ENCODE measurements around the gene ABO. TPM values are rescaled to one million over a fixed set of nuclear protein-coding genes. Genes with fewer than 3 reads are reported as not detected.

ABO gene
- total RNA-seq, 1 experiment from 2014 or later: 0.15 TPM

DNA sequence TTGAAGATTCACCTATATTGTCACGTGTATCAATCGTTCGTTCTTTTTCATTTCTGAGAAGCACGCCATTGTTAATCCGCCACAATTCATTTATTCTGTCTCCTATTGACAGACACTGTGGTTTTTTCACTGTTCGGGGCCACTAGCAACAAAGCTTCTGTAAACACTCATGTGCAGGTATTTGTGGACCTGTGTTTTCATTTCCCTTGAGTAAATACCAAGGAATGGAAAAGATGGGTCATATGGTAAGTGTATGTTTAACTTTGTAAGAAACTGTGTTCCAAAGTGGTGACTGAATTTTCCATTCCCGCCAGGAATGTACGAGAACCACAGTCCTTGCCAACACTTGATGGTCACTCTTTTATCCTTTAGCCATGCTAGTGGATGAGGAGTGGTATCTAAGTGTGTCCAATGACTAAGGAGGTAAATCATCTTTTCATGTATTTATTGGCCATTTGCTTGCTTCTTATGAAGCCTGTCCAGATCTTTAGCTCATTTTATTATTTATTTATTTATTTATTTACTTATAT, 10.7 kb downstream of the ABO start (continued):
- TF ChIP-seq, protein P1, sequence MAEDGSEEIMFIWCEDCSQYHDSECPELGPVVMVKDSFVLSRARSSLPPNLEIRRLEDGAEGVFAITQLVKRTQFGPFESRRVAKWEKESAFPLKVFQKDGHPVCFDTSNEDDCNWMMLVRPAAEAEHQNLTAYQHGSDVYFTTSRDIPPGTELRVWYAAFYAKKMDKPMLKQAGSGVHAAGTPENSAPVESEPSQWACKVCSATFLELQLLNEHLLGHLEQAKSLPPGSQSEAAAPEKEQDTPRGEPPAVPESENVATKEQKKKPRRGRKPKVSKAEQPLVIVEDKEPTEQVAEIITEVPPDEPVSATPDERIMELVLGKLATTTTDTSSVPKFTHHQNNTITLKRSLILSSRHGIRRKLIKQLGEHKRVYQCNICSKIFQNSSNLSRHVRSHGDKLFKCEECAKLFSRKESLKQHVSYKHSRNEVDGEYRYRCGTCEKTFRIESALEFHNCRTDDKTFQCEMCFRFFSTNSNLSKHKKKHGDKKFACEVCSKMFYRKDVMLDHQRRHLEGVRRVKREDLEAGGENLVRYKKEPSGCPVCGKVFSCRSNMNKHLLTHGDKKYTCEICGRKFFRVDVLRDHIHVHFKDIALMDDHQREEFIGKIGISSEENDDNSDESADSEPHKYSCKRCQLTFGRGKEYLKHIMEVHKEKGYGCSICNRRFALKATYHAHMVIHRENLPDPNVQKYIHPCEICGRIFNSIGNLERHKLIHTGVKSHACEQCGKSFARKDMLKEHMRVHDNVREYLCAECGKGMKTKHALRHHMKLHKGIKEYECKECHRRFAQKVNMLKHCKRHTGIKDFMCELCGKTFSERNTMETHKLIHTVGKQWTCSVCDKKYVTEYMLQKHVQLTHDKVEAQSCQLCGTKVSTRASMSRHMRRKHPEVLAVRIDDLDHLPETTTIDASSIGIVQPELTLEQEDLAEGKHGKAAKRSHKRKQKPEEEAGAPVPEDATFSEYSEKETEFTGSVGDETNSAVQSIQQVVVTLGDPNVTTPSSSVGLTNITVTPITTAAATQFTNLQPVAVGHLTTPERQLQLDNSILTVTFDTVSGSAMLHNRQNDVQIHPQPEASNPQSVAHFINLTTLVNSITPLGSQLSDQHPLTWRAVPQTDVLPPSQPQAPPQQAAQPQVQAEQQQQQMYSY (CRISPR knock-in tag; IDR thresholded peaks at IDR 0.05): no peak
- no peak for TF ChIP-seq ELF4 (CRISPR knock-in tag; IDR thresholded peaks at IDR 0.05; ENCODE audit: low read depth)
- TF ChIP-seq, protein P2, sequence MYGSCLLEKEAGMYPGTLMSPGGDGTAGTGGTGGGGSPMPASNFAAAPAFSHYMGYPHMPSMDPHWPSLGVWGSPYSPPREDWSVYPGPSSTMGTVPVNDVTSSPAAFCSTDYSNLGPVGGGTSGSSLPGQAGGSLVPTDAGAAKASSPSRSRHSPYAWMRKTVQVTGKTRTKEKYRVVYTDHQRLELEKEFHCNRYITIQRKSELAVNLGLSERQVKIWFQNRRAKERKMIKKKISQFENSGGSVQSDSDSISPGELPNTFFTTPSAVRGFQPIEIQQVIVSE (CRISPR knock-in tag; IDR thresholded peaks at IDR 0.05; ENCODE audit: borderline replicate concordance): no peak
- TF ChIP-seq, protein P3, sequence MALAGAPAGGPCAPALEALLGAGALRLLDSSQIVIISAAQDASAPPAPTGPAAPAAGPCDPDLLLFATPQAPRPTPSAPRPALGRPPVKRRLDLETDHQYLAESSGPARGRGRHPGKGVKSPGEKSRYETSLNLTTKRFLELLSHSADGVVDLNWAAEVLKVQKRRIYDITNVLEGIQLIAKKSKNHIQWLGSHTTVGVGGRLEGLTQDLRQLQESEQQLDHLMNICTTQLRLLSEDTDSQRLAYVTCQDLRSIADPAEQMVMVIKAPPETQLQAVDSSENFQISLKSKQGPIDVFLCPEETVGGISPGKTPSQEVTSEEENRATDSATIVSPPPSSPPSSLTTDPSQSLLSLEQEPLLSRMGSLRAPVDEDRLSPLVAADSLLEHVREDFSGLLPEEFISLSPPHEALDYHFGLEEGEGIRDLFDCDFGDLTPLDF (CRISPR knock-in tag; IDR thresholded peaks at IDR 0.05): no peak
- no peak for TF ChIP-seq JUN (CRISPR knock-in tag; IDR thresholded peaks at IDR 0.05)
- TF ChIP-seq ZNF232 (CRISPR knock-in tag; IDR thresholded peaks at IDR 0.05): no peak
- TF ChIP-seq HMGA2 (CRISPR knock-in tag; IDR thresholded peaks at IDR 0.05): no peak
- TF ChIP-seq, protein P4, sequence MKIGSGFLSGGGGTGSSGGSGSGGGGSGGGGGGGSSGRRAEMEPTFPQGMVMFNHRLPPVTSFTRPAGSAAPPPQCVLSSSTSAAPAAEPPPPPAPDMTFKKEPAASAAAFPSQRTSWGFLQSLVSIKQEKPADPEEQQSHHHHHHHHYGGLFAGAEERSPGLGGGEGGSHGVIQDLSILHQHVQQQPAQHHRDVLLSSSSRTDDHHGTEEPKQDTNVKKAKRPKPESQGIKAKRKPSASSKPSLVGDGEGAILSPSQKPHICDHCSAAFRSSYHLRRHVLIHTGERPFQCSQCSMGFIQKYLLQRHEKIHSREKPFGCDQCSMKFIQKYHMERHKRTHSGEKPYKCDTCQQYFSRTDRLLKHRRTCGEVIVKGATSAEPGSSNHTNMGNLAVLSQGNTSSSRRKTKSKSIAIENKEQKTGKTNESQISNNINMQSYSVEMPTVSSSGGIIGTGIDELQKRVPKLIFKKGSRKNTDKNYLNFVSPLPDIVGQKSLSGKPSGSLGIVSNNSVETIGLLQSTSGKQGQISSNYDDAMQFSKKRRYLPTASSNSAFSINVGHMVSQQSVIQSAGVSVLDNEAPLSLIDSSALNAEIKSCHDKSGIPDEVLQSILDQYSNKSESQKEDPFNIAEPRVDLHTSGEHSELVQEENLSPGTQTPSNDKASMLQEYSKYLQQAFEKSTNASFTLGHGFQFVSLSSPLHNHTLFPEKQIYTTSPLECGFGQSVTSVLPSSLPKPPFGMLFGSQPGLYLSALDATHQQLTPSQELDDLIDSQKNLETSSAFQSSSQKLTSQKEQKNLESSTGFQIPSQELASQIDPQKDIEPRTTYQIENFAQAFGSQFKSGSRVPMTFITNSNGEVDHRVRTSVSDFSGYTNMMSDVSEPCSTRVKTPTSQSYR (CRISPR knock-in tag; IDR thresholded peaks at IDR 0.05): no peak
- no peak for TF ChIP-seq ATF1 (CRISPR knock-in tag; IDR thresholded peaks at IDR 0.05)
- TF ChIP-seq ZNF416 (CRISPR knock-in tag; IDR thresholded peaks at IDR 0.05): no peak

DNA sequence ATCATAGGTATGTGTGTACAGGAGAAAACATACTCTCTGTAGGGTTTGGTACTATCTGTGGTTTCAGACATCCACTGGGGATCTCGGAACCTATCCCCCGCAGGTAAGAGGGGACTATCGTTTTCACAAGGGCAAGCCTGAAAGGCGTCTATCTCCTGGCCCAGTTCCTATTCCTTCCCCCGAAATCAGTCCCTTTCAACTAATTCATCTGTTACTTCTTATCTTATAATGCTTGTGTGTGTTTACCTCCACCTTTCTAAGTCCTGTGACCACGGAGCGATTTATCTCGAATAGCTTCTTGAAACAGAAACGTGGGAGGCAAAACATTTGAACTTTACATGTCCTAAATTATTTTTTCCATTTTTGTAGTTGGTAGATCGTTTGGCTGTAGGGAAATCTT, 11.4 kb downstream of the ABO start:
- DNase-seq (ENCODE audit: low spot score): no peak
- no peaks in the 10 kb centered on the region for H3K4me1 Mint-ChIP-seq
- H3K4me3 Mint-ChIP-seq: no peak overlapping the region
- no peak for ATAC-seq
- TF ChIP-seq, protein P4 (CRISPR knock-in tag; IDR thresholded peaks at IDR 0.05): no peak
- TF ChIP-seq ZNF121 (CRISPR knock-in tag; IDR thresholded peaks at IDR 0.05): no peak
- H3K27me3 Mint-ChIP-seq (ENCODE audit: low read depth): peaks cover 10% of the 10 kb centered on the region; the same call in 1 of the 2 replicates
- POLR2A ChIA-PET: no interaction called here
- CTCF ChIA-PET: interaction anchor here (1.1 kb wide), 1 partner anchor 25 kb away, joined by 3 read pairs; no protein-coding TSS in a partner anchor
- H3K36me3 Mint-ChIP-seq: no peaks in the 10 kb centered on the region
- peaks cover 4% of the 10 kb centered on the region; the same call in 1 of the 2 replicates for H3K9me3 Mint-ChIP-seq
- H3K27ac Mint-ChIP-seq: no peak overlapping the region

DNA sequence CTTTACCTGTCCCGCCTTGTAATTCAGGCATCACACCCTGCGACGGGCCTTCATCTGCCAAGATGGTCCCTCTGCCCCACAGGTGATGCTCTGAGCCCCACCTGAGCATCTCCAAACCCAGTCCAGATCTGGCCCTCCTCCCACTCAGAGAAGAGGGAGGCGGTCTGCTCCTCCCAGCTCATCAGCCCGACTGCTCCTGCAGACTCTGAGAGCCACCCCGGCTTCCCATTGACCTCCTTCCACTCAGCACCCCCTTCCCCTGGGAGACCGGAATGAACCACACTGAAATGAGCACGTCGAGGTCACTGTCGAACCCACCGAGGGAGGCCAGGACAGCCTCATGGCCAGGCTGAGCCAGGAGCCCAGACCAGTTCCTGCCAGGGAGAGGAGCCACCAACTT, 12.8 kb downstream of the ABO start:
- no peak for DNase-seq (ENCODE audit: low spot score)
- POLR2A ChIA-PET: no interaction called here
- Mint-ChIP-seq H3K27me3 (ENCODE audit: low read depth) (peaks cover 10% of the 10 kb centered on the region; the same call in 1 of the 2 replicates), H3K4me1 (peaks cover 9% of the 10 kb centered on the region), H3K27ac (no peak overlapping the region), H3K9me3 (peaks cover 4% of the 10 kb centered on the region; the same call in 1 of the 2 replicates), H3K36me3 (no peaks in the 10 kb centered on the region), H3K4me3 (no peak overlapping the region)
- CTCF ChIA-PET: interaction anchor here (1.5 kb wide), 1 partner anchor 76 kb away, joined by 6 read pairs; no protein-coding TSS in a partner anchor
- no peak for ATAC-seq
- TF ChIP-seq ZNF671 (CRISPR knock-in tag; IDR thresholded peaks at IDR 0.05): no peak
- no peak for TF ChIP-seq ZNF423 (CRISPR knock-in tag; IDR thresholded peaks at IDR 0.05)
- TF ChIP-seq, protein P5, sequence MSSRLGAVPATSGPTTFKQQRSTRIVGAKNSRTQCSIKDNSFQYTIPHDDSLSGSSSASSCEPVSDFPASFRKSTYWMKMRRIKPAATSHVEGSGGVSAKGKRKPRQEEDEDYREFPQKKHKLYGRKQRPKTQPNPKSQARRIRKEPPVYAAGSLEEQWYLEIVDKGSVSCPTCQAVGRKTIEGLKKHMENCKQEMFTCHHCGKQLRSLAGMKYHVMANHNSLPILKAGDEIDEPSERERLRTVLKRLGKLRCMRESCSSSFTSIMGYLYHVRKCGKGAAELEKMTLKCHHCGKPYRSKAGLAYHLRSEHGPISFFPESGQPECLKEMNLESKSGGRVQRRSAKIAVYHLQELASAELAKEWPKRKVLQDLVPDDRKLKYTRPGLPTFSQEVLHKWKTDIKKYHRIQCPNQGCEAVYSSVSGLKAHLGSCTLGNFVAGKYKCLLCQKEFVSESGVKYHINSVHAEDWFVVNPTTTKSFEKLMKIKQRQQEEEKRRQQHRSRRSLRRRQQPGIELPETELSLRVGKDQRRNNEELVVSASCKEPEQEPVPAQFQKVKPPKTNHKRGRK (CRISPR knock-in tag; IDR thresholded peaks at IDR 0.05; ENCODE audit: borderline replicate concordance): no peak
- no peak for TF ChIP-seq KAT7 (CRISPR knock-in tag; IDR thresholded peaks at IDR 0.05; ENCODE audit: borderline replicate concordance)
- no peak for TF ChIP-seq JUN (CRISPR knock-in tag; IDR thresholded peaks at IDR 0.05)
- no peak for TF ChIP-seq ZNF219 (CRISPR knock-in tag; IDR thresholded peaks at IDR 0.05; ENCODE audit: borderline replicate concordance)
- TF ChIP-seq NR1H2 (CRISPR knock-in tag; IDR thresholded peaks at IDR 0.05): no peak
- TF ChIP-seq ZNF121 (CRISPR knock-in tag; IDR thresholded peaks at IDR 0.05): no peak
- TF ChIP-seq, protein P6, sequence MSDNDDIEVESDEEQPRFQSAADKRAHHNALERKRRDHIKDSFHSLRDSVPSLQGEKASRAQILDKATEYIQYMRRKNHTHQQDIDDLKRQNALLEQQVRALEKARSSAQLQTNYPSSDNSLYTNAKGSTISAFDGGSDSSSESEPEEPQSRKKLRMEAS (CRISPR knock-in tag; IDR thresholded peaks at IDR 0.05): no peak
- TF ChIP-seq, protein P7, sequence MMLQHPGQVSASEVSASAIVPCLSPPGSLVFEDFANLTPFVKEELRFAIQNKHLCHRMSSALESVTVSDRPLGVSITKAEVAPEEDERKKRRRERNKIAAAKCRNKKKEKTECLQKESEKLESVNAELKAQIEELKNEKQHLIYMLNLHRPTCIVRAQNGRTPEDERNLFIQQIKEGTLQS (CRISPR knock-in tag; conservative IDR thresholded peaks at IDR 0.05): no peak

Measured in WTC11 (cell line).